ENCODE results near the gene DTNB.
"Not testable (repeated sequence)": the region's sequence is repeated elsewhere in the genome, so short reads cannot be mapped to it uniquely, and the experiment has no call there.

Gene DTNB

GRCh38 chr2:25446122-25446521 is 227.3 kb downstream of the DTNB start:
- no peak for DNase-seq

GRCh38 chr2:25445464-25445863 is 227.9 kb downstream of the DTNB start:
- DNase-seq = no peak

- no peak for DNase-seq
Observed at GRCh38 chr2:25444608-25445270, 228.6 kb downstream of the DTNB start.

- DNase-seq = no peak
Observed at GRCh38 chr2:25443766-25444165, 229.6 kb downstream of the DTNB start.

GRCh38 chr2:25441353-25441752 is 232.0 kb downstream of the DTNB start:
- DNase-seq = no peak

- DNase-seq = no peak
Observed at GRCh38 chr2:25438793-25439192, 234.6 kb downstream of the DTNB start.

- DNase-seq = no peak
Observed at GRCh38 chr2:25437881-25438662, 235.3 kb downstream of the DTNB start.

GRCh38 chr2:25435421-25435820 is 238.0 kb downstream of the DTNB start:
- DNase-seq = no peak

GRCh38 chr2:25431604-25432003 is 241.8 kb downstream of the DTNB start:
- DNase-seq = no peak

GRCh38 chr2:25430556-25430955 is 242.8 kb downstream of the DTNB start:
- DNase-seq = no peak

GRCh38 chr2:25426326-25426725 is 247.1 kb downstream of the DTNB start:
- no peak for DNase-seq

GRCh38 chr2:25424426-25425028 is 248.8 kb downstream of the DTNB start:
- DNase-seq = no peak

GRCh38 chr2:25421820-25422411 is 251.5 kb downstream of the DTNB start:
- DNase-seq = no peak

GRCh38 chr2:25421289-25421688 is 252.1 kb downstream of the DTNB start:
- no peak for DNase-seq

- DNase-seq = peak; percentile 39
Observed at GRCh38 chr2:25420820-25421237, 252.5 kb downstream of the DTNB start.

GRCh38 chr2:25419678-25420242 is 253.6 kb downstream of the DTNB start:
- DNase-seq = no peak

- no peak for DNase-seq
Observed at GRCh38 chr2:25418944-25419677, 254.3 kb downstream of the DTNB start.

- peak; percentile 61 for DNase-seq
Observed at GRCh38 chr2:25417715-25418369, 255.5 kb downstream of the DTNB start.

GRCh38 chr2:25416674-25417073 is 256.7 kb downstream of the DTNB start:
- no peak for DNase-seq

GRCh38 chr2:25414781-25415180 is 258.6 kb downstream of the DTNB start:
- DNase-seq = peak; percentile 21

- DNase-seq = not testable (repeated sequence)
Observed at GRCh38 chr2:25413409-25413808, 260.0 kb downstream of the DTNB start.

- no peak for DNase-seq
Observed at GRCh38 chr2:25411753-25412152, 261.6 kb downstream of the DTNB start.
